CD4-positive, alpha-beta T cell treated with Interleukin-15 for 1 hour (primary cell): ENCODE results near the gene WDR72.

ENCODE experiments used
- DNase-seq: peaks from one replicate; pipeline ENCODE4 v3.0.0-alpha.2; 2020

Gene WDR72

GRCh38 chr15:53527996-53528395, 231.5 kb downstream of the WDR72 start:
- no peak for DNase-seq

GRCh38 chr15:53525894-53526293, 233.6 kb downstream of the WDR72 start:
- DNase-seq = no peak

- no peak for DNase-seq
Observed at GRCh38 chr15:53522991-53523390, 236.5 kb downstream of the WDR72 start.

- no peak for DNase-seq
Observed at GRCh38 chr15:53520996-53521395, 238.5 kb downstream of the WDR72 start.

GRCh38 chr15:53513431-53513830, 246.0 kb downstream of the WDR72 start:
- DNase-seq = no peak

- no peak for DNase-seq
Observed at GRCh38 chr15:53512029-53512428, 247.4 kb downstream of the WDR72 start.

- no peak for DNase-seq
Observed at GRCh38 chr15:53511175-53511574, 248.3 kb downstream of the WDR72 start.

GRCh38 chr15:53506370-53506769, 253.1 kb downstream of the WDR72 start:
- DNase-seq = no peak

GRCh38 chr15:53498996-53499395, 260.5 kb downstream of the WDR72 start:
- DNase-seq = no peak

- DNase-seq = no peak
Observed at GRCh38 chr15:53490341-53490740, 269.1 kb downstream of the WDR72 start.

GRCh38 chr15:53482055-53482454, 277.4 kb downstream of the WDR72 start:
- DNase-seq = no peak

- no peak for DNase-seq
Observed at GRCh38 chr15:53477981-53478766, 281.3 kb downstream of the WDR72 start.

GRCh38 chr15:53473886-53474285, 285.6 kb downstream of the WDR72 start:
- DNase-seq = no peak

GRCh38 chr15:53473435-53473834, 286.0 kb downstream of the WDR72 start:
- DNase-seq = no peak

- DNase-seq = no peak
Observed at GRCh38 chr15:53472883-53473282, 286.6 kb downstream of the WDR72 start.

GRCh38 chr15:53472210-53472609, 287.3 kb downstream of the WDR72 start:
- no peak for DNase-seq

- no peak for DNase-seq
Observed at GRCh38 chr15:53470743-53471142, 288.7 kb downstream of the WDR72 start.

- DNase-seq = no peak
Observed at GRCh38 chr15:53469422-53469821, 290.0 kb downstream of the WDR72 start.
